Upper lobe of right lung (tissue), 1 donor: ENCODE measurements around the gene LARP4. TPM values are rescaled to one million over a fixed set of nuclear protein-coding genes. Genes with fewer than 3 reads are reported as not detected.
A peak's percentile ranks its signal among the peaks of the same experiment; 100 is the strongest.
"Not testable (repeated sequence)": the region's sequence is repeated elsewhere in the genome, so short reads cannot be mapped to it uniquely, and the experiment has no call there.

ENCODE experiments used
- ATAC-seq: fragments of 200-7000 bp; cut with Tn5 transposase; one replicate; pipeline ENCODE4 v1.9.1; 2020; ENCODE audit warnings: mild to moderate bottlenecking, moderate library complexity
- DNase-seq: peaks from one replicate; pipeline ENCODE4 v3.0.0-alpha.2; 2020
- H3K27ac ChIP-seq: fragments of 200-600 bp; one replicate; pipeline ENCODE4 v1.8.0; 2022
- H3K27me3 ChIP-seq: fragments of 200-600 bp; one replicate; pipeline ENCODE4 v1.8.0; 2022; ENCODE audit warnings: mild to moderate bottlenecking
- H3K36me3 ChIP-seq: fragments of 200-600 bp; one replicate; pipeline ENCODE4 v1.8.0; 2022
- H3K4me1 ChIP-seq: fragments of 200-600 bp; one replicate; pipeline ENCODE4 v1.8.0; 2022
- H3K4me3 ChIP-seq: fragments of 200-600 bp; one replicate; pipeline ENCODE4 v1.8.0; 2022; ENCODE audit warnings: mild to moderate bottlenecking
- H3K9me3 ChIP-seq: fragments of 200-600 bp; one replicate; pipeline ENCODE4 v1.8.0; 2022
- intact Hi-C: fragments of 100-400 bp; cut with DNase I; formaldehyde crosslinking; loops from one replicate; pipeline ENCODE4 v1.11.0; 2022
- total RNA-seq: library from RNA; stranded (reverse); fragmentation: NEBNext Ultra II Directional; extraction: Animal tissue kit (Norgen Biotek cat#: 25700); gene quantifications from one replicate; pipeline ENCODE4 v1.2.1, GENCODE V29; 2021
- TF ChIP-seq, protein P1 (sequence below): fragments of 200-600 bp; IDR thresholded peaks from one replicate; pipeline ENCODE4 v1.8.0; 2022; ENCODE audit warnings: antibody characterized with exemption
- donor health status: DM: no; HTN: yes; CAD: no; lungs with severe emphysema.

LARP4 gene
- total RNA-seq, 1 donor from 2014 or later = 63.6 TPM

DNA sequence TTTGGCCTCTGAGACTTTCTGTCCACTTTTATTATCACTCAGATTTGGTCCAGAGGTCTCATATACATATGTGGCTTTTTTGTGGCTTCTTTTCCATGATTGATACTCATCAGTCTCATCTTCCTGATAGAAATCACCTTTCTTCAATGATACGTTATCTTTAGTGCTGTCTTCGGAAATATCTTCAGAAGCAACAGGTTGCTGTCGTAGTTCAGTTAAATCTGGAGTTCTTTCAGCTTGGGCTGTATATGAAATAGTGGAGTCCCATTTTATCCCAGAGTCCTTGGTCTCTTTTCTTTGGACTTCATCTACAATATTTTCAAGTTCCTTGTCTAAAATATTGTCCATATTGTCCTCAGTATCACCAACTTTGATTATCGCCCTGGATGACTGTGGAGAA is 45.3 kb upstream of the LARP4 start:
- Histone ChIP-seq H3K9me3 (no peaks in the 10 kb centered on the region), H3K27me3 (no peaks in the 10 kb centered on the region), H3K27ac (no peak overlapping the region), H3K4me1 (peaks cover 14% of the 10 kb centered on the region), H3K36me3 (no peaks in the 10 kb centered on the region), H3K4me3 (no peak overlapping the region)
- intact Hi-C loops = no loop called here
- TF ChIP-seq, protein P1, sequence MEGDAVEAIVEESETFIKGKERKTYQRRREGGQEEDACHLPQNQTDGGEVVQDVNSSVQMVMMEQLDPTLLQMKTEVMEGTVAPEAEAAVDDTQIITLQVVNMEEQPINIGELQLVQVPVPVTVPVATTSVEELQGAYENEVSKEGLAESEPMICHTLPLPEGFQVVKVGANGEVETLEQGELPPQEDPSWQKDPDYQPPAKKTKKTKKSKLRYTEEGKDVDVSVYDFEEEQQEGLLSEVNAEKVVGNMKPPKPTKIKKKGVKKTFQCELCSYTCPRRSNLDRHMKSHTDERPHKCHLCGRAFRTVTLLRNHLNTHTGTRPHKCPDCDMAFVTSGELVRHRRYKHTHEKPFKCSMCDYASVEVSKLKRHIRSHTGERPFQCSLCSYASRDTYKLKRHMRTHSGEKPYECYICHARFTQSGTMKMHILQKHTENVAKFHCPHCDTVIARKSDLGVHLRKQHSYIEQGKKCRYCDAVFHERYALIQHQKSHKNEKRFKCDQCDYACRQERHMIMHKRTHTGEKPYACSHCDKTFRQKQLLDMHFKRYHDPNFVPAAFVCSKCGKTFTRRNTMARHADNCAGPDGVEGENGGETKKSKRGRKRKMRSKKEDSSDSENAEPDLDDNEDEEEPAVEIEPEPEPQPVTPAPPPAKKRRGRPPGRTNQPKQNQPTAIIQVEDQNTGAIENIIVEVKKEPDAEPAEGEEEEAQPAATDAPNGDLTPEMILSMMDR = no peak
- DNase-seq (no peak), ATAC-seq (no peak)

DNA sequence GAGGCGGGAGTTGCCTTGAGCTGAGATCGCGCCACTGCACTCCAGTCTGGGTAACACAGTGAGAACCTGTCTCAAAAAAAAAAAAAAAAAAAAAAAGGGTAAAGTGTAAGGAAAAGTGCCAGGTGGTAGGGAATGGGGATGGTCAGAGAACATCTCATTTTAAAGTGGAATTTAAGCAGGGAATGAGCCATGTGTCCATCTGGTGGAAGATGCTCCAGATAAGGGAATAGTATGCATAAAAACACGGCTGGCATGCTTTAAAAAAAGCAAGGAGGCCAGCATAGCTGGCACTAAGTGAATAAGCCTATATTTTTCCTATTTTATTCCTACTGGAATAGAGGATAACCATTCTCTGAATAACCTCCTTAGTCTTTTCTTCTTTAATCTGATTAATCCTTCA is 38.0 kb upstream of the LARP4 start:
- H3K27me3 ChIP-seq = no peaks in the 10 kb centered on the region
- no peak for ATAC-seq
- H3K4me3 ChIP-seq = no peak overlapping the region
- H3K4me1 ChIP-seq = no peaks in the 10 kb centered on the region
- no peaks in the 10 kb centered on the region for H3K36me3 ChIP-seq
- no peak for DNase-seq
- no peak overlapping the region for H3K27ac ChIP-seq
- intact Hi-C loops = no loop called here
- TF ChIP-seq, protein P1 = no peak
- H3K9me3 ChIP-seq = no peaks in the 10 kb centered on the region

DNA sequence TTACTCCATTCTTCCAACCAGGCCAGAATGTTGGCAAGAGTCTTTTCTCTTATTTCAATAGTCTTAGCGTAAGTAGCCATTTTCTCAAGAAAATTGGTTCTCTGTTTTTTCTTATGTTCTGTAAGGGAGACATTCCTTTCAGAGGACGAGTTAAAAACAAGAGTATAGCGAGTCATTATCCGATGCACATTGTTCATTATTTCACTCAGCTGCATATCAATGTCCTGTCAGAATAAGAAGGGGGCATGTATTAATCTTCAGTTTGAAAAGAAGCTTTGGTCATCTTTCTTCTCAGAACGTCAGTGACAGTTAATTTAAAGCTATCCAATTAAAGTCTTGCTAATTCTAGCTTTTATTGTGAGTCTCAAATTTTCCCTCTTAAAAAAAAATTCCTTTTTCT is 37.5 kb upstream of the LARP4 start:
- Histone ChIP-seq H3K9me3 (no peaks in the 10 kb centered on the region), H3K4me3 (no peak overlapping the region), H3K36me3 (no peaks in the 10 kb centered on the region), H3K27ac (no peak overlapping the region), H3K27me3 (no peaks in the 10 kb centered on the region), H3K4me1 (no peaks in the 10 kb centered on the region)
- intact Hi-C loops = no loop called here
- TF ChIP-seq, protein P1 = no peak
- ATAC-seq (no peak), DNase-seq (no peak)

DNA sequence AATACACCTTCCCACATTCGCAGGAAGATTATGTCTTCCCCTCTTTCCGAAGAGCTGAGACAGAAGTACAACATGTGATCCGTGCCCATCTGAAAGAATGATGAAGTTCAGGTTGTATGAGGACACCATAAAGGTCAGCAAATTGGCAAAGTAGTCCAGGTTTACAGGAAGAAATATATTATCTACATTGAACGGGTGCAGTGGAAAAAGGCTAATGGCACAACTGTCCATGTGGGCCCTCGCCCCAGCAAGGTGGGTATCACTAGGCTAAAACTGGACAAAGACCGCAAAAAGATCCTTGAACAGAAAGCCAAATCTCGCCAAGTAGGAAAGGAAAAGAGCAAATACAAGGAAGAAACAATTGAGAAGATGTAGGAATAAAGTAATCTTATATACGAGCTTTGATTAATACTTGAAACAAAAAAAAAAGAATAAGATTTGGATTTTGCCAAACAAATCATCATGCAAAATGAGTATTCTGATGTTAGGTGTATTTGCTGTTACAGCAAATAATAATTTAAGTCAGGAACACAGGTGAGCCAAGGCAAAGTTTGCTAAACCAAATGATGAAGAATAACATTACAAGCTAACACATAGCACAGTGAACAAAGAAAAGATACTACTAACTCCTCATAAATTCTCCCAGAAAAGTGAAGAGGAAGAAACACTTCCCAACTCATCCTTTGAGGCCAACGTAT is 34.8 kb upstream of the LARP4 start:
- Histone ChIP-seq H3K4me1 (no peaks in the 10 kb centered on the region), H3K4me3 (no peak overlapping the region), H3K9me3 (no peaks in the 10 kb centered on the region), H3K27ac (no peak overlapping the region), H3K36me3 (no peaks in the 10 kb centered on the region), H3K27me3 (no peaks in the 10 kb centered on the region)
- TF ChIP-seq, protein P1 = no peak
- DNase-seq = no peak
- intact Hi-C loops = no loop called here
- ATAC-seq = no peak

DNA sequence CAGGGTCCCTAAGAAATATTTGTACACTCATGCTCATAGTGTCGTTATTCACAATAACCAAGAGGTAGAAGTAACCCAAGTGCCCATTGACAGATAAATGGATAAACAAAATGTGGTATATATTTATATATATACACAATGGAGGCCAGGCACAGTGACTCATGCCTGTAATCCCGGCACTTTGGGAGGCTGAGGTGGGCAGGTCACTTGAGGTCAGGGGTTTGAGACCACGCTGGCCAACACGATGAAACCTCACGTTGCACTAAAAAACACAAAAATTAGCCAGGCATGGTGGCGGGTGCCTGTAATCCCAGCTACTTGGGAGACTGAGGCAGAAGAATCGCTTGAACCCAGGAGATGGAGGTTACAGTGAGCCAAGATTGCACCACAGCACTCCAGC is 30.0 kb upstream of the LARP4 start:
- H3K4me1 ChIP-seq, DNase-seq, H3K4me3 ChIP-seq, H3K27me3 ChIP-seq, H3K36me3 ChIP-seq, intact Hi-C loops, H3K27ac ChIP-seq, H3K9me3 ChIP-seq, ATAC-seq: not testable (repeated sequence)

DNA sequence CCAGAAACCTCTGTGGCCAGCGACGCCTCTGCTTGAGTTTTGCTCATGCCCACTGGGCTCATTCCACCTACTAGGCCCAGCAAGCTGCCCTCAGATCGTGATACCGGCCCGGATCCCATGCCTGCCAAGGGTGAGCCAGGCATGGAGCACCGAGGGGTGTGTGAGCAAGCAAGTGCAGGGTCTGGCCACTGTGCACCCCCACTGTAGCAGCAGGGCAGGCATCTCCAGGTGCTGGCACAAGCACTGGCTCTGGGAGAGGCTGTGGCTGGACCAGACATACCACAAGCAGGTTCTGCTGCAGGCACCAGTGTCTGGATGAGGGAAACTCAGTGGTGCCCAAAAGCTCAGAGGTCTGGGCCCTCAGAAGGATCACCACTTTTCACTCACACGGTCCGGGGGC is 24.9 kb upstream of the LARP4 start:
- no peaks in the 10 kb centered on the region for H3K27me3 ChIP-seq
- TF ChIP-seq, protein P1 = no peak
- DNase-seq (no peak), ATAC-seq (peak; percentile 43)
- no peaks in the 10 kb centered on the region for H3K4me1 ChIP-seq
- no peak overlapping the region for H3K4me3 ChIP-seq
- intact Hi-C loops = no loop called here
- no peaks in the 10 kb centered on the region for H3K36me3 ChIP-seq
- H3K27ac ChIP-seq = no peak overlapping the region
- H3K9me3 ChIP-seq = no peaks in the 10 kb centered on the region
